Peyer's patch (tissue), 4 donors: ENCODE measurements around the gene MARCHF7. TPM values are rescaled to one million over a fixed set of nuclear protein-coding genes. Genes with fewer than 3 reads are reported as not detected.
"Not testable (repeated sequence)": the region's sequence is repeated elsewhere in the genome, so short reads cannot be mapped to it uniquely, and the experiment has no call there.

ENCODE experiments used
- DNase-seq, 3 donors: peaks; one replicate each; pipeline ENCODE4 v3.0.0-alpha.2; 2017 to 2019
- H3K27ac ChIP-seq, 4 donors: fragments of 200-600 bp; sonication (generic); one replicate each; pipeline ENCODE4 v1.5.1; 2016 to 2019
- H3K27me3 ChIP-seq, 2 donors: fragments of 200-600 bp; sonication (generic); one replicate each; pipeline ENCODE4 v1.5.1; 2019
- H3K36me3 ChIP-seq, 3 donors: fragments of 200-600 bp; sonication (generic); one replicate each; pipeline ENCODE4 v1.5.1; 2016 to 2019
- H3K4me1 ChIP-seq, 4 donors: fragments of 200-600 bp; sonication (generic); one replicate each; pipeline ENCODE4 v1.5.1; 2016 to 2019
- H3K4me3 ChIP-seq, 4 donors: fragments of 200-600 bp; sonication (generic); 1 replicate in 3 of 4; 2 replicates in 1 of 4; pipeline ENCODE4 v1.5.1; 2016 to 2019; ENCODE audit warnings: mild to moderate bottlenecking in 1 of 4
- H3K9me3 ChIP-seq, 4 donors: fragments of 200-600 bp; sonication (generic); one replicate each; pipeline ENCODE4 v1.5.1; 2016 to 2019; ENCODE audit warnings: mild to moderate bottlenecking in 1 of 4
- CTCF ChIP-seq, 6 experiments: fragments of 450-650 bp in 4 of 6; fragments of 200-600 bp in 2 of 6; sonication (generic) in 1 of 6; IDR thresholded peaks; one replicate each; pipeline ENCODE4 v1.5.1; 2017 to 2019; ENCODE audit warnings: antibody characterized with exemption in 6 of 6, mild to moderate bottlenecking in 3 of 6, moderate library complexity in 1 of 6
- POLR2A ChIP-seq, 2 donors: fragments of 450-650 bp; IDR thresholded peaks; one replicate each; pipeline ENCODE4 v1.5.1; 2017; ENCODE audit warnings: antibody characterized with exemption in 2 of 2, mild to moderate bottlenecking in 2 of 2, moderate library complexity in 2 of 2
- total RNA-seq, 4 donors: library from RNA; depleted of rRNA; stranded (reverse); fragments of >200 nt; gene quantifications; one replicate each; pipeline ENCODE4 v1.1.0, GENCODE V29; 2016

Gene MARCHF7
- total RNA-seq, 4 donors from 2014 or later = 47.7 to 187 (median 78.7) TPM

- H3K9me3 ChIP-seq = no peaks in the 10 kb centered on the region
- H3K4me1 ChIP-seq = peaks cover 0 to 47% (median 5%) of the 10 kb centered on the region in 4 donors
- no peak for TF ChIP-seq POLR2A (IDR thresholded peaks at IDR 0.05)
- no peak for TF ChIP-seq CTCF (IDR thresholded peaks at IDR 0.05)
- peak overlapping the region in 2 of 4 donors; percentile 73 to 85 for H3K4me3 ChIP-seq
- H3K36me3 ChIP-seq = peaks cover 0 to 19% (median 0%) of the 10 kb centered on the region in 3 donors
- no peaks in the 10 kb centered on the region for H3K27me3 ChIP-seq
- DNase-seq = no peak
- H3K27ac ChIP-seq = no peak overlapping the region
Observed at GRCh38 chr2:159714247-159714930, 2.1 kb downstream of the MARCHF7 start.

GRCh38 chr2:159715451-159715850 lies 3.1 kb downstream of the MARCHF7 start:
- peaks cover 0 to 30% (median 0%) of the 10 kb centered on the region in 3 donors for H3K36me3 ChIP-seq
- H3K4me3 ChIP-seq = no peak overlapping the region
- TF ChIP-seq POLR2A (IDR thresholded peaks at IDR 0.05) (no peak), CTCF (IDR thresholded peaks at IDR 0.05) (no peak)
- H3K27ac ChIP-seq = no peak overlapping the region
- H3K9me3 ChIP-seq = no peaks in the 10 kb centered on the region
- H3K27me3 ChIP-seq = no peaks in the 10 kb centered on the region
- DNase-seq = no peak
- peaks cover 0 to 47% (median 5%) of the 10 kb centered on the region in 4 donors for H3K4me1 ChIP-seq

GRCh38 chr2:159716409-159716808 lies 4.1 kb downstream of the MARCHF7 start:
- H3K27ac ChIP-seq, H3K27me3 ChIP-seq, DNase-seq, H3K4me3 ChIP-seq, H3K9me3 ChIP-seq: not testable (repeated sequence)
- Histone ChIP-seq H3K36me3 (peaks cover 0 to 32% (median 0%) of the 10 kb centered on the region in 3 donors), H3K4me1 (peaks cover 0 to 40% (median 5%) of the 10 kb centered on the region in 4 donors)

GRCh38 chr2:159716857-159717256 lies 4.6 kb downstream of the MARCHF7 start:
- no peak for DNase-seq
- Histone ChIP-seq H3K36me3 (peaks cover 0 to 32% (median 0%) of the 10 kb centered on the region in 3 donors), H3K4me3 (no peak overlapping the region), H3K27me3 (no peaks in the 10 kb centered on the region), H3K4me1 (peaks cover 0 to 39% (median 5%) of the 10 kb centered on the region in 4 donors), H3K27ac (no peak overlapping the region), H3K9me3 (no peaks in the 10 kb centered on the region)
- TF ChIP-seq POLR2A (IDR thresholded peaks at IDR 0.05) = no peak
- no peak for TF ChIP-seq CTCF (IDR thresholded peaks at IDR 0.05)

DNA sequence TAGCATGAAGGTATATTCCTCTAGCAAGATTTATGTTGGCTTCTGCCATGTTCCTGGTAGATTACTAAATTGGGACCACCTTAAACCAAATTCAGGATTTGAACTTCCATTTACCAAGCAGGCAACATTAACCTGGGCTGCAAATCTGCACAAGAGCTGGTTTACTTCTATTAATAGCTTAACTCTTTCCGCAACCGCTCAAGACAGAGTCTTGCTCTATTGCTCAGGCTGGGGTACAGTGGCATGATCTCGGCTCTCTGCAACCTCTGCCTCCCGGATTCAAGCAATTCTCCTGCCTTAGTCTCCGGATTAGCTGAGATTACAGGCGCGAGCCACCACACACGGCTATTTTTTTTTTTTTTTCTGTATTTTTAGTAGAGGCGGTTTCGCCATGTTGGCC lies 8.4 kb downstream of the MARCHF7 start:
- no peak for TF ChIP-seq CTCF (IDR thresholded peaks at IDR 0.05)
- TF ChIP-seq POLR2A (IDR thresholded peaks at IDR 0.05) = no peak
- Histone ChIP-seq H3K9me3 (no peaks in the 10 kb centered on the region), H3K4me1 (peaks cover 0 to 19% (median 5%) of the 10 kb centered on the region in 4 donors), H3K27ac (no peak overlapping the region), H3K36me3 (peaks cover 0 to 32% (median 0%) of the 10 kb centered on the region in 3 donors), H3K27me3 (no peaks in the 10 kb centered on the region), H3K4me3 (no peak overlapping the region)
- DNase-seq = no peak

DNA sequence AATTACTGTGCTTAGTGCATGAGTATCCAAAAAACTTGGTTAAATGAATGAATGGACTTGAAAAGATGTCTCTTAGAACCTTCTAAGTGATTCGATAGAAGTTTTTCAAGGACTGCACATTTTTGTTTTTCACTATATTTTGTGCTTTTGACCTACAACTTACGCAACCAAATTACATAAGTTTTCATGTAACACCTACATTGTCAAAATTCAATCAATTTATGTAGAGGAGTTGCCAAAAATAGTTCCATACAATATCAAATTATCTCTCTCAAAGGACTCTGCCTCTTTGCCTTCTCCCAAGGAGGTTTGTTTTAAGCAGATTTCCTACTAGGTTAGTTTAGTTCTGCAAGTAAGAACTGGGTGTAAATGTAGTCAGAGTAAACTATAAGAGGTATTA lies 10.3 kb downstream of the MARCHF7 start:
- H3K27me3 ChIP-seq = no peaks in the 10 kb centered on the region
- H3K36me3 ChIP-seq = peaks cover 0 to 30% (median 0%) of the 10 kb centered on the region in 3 donors
- TF ChIP-seq CTCF (IDR thresholded peaks at IDR 0.05) (no peak), POLR2A (IDR thresholded peaks at IDR 0.05) (no peak)
- no peak overlapping the region for H3K27ac ChIP-seq
- H3K9me3 ChIP-seq = no peaks in the 10 kb centered on the region
- no peak for DNase-seq
- peaks cover 0 to 5% (median 0%) of the 10 kb centered on the region in 4 donors for H3K4me1 ChIP-seq
- no peak overlapping the region for H3K4me3 ChIP-seq

- H3K27me3 ChIP-seq, H3K9me3 ChIP-seq, H3K4me1 ChIP-seq, H3K4me3 ChIP-seq, H3K27ac ChIP-seq, DNase-seq: not testable (repeated sequence)
- peaks cover 0 to 26% (median 0%) of the 10 kb centered on the region in 3 donors for H3K36me3 ChIP-seq
Observed at GRCh38 chr2:159724795-159725572, 12.7 kb downstream of the MARCHF7 start.
